HEK293T (cell line): Measurements from ENCODE around the gene POLE2.

Experiments
- ELF4 ChIP-seq: fragments of 450-650 bp; IDR thresholded peaks from 2 replicates; pipeline ENCODE4 v1.6.1; 2017; ENCODE audit warnings: antibody characterized with exemption
- FOXA1 ChIP-seq: fragments of 450-650 bp; IDR thresholded peaks from 2 replicates; pipeline ENCODE4 v1.6.1; 2016; ENCODE audit warnings: mild to moderate bottlenecking
- FOXM1 ChIP-seq: fragments of 450-650 bp; IDR thresholded peaks from 2 replicates; pipeline ENCODE4 v1.6.1; 2017; ENCODE audit warnings: mild to moderate bottlenecking, borderline replicate concordance
- LEF1 ChIP-seq: fragments of 450-650 bp; IDR thresholded peaks from 2 replicates; pipeline ENCODE4 v1.6.1; 2017; ENCODE audit warnings: mild to moderate bottlenecking, borderline replicate concordance
- NFRKB ChIP-seq: fragments of 450-650 bp; IDR thresholded peaks from 2 replicates; pipeline ENCODE4 v1.6.1; 2016; ENCODE audit warnings: mild to moderate bottlenecking, moderate library complexity

GRCh38 chr14:49620182-49621113 lies 67.6 kb downstream of the POLE2 start, which contains the start of the genes MGAT2 and RPL36AL:
- TF ChIP-seq LEF1, result no peak
- no peak for TF ChIP-seq FOXA1
- no peak for TF ChIP-seq NFRKB
- TF ChIP-seq FOXM1, result no peak
- TF ChIP-seq ELF4, result peak; percentile 93
